Neural crest cell (in vitro differentiated cells): ENCODE data around the gene SORCS3. TPM values are rescaled to one million over a fixed set of nuclear protein-coding genes. Genes with fewer than 3 reads are reported as not detected.

Experiments
- DNase-seq: peaks from one replicate; pipeline ENCODE4 v3.0.0; 2021; ENCODE audit warnings: low read depth, mixed read lengths, low spot score
- H3K27ac Mint-ChIP-seq: one replicate; pipeline ENCODE4 v1.8.0; 2021; ENCODE audit warnings: mild to moderate bottlenecking, mixed read lengths; ENCODE audit not compliant: unreplicated experiment
- H3K27me3 Mint-ChIP-seq: 2 replicates; pipeline ENCODE4 v1.8.0; 2021; ENCODE audit warnings: low read depth, mild to moderate bottlenecking, mixed read lengths
- H3K36me3 Mint-ChIP-seq: 2 replicates; pipeline ENCODE4 v1.8.0; 2021; ENCODE audit warnings: low read depth, mild to moderate bottlenecking, mixed read lengths
- H3K4me1 Mint-ChIP-seq: 2 replicates; pipeline ENCODE4 v1.8.0; 2021; ENCODE audit warnings: mixed read lengths
- H3K4me3 Mint-ChIP-seq: one replicate; pipeline ENCODE4 v1.8.0; 2021; ENCODE audit warnings: mild to moderate bottlenecking, mixed read lengths
- H3K9me3 Mint-ChIP-seq: 2 replicates; pipeline ENCODE4 v1.8.0; 2021; ENCODE audit warnings: mixed read lengths
- CTCF ChIP-seq: fragments of 200-600 bp; sonication (generic); conservative IDR thresholded peaks from 2 replicates; pipeline ENCODE4 v1.5.0; 2021; ENCODE audit warnings: antibody characterized with exemption, mild to moderate bottlenecking
- total RNA-seq: library from RNA; stranded (reverse); gene quantifications from 2 replicates; pipeline ENCODE4 v1.2.1, GENCODE V29; 2021

The SORCS3 gene
- total RNA-seq, 1 donor from 2014 or later: 3.3 TPM

- Mint-ChIP-seq H3K27ac (no peak overlapping the region), H3K4me3 (no peak overlapping the region), H3K36me3 (no peaks in the 10 kb centered on the region), H3K9me3 (no peaks in the 10 kb centered on the region), H3K4me1 (peaks cover 8% of the 10 kb centered on the region), H3K27me3 (peaks cover 5% of the 10 kb centered on the region)
- DNase-seq: no peak
- TF ChIP-seq CTCF: no peak
These were observed 504.6 kb downstream of the SORCS3 start for GRCh38 chr10:105145711-105146110.

GRCh38 chr10:105146436-105146835 is 505.3 kb downstream of the SORCS3 start:
- Mint-ChIP-seq H3K9me3 (no peaks in the 10 kb centered on the region), H3K4me1 (peaks cover 9% of the 10 kb centered on the region), H3K27me3 (peaks cover 5% of the 10 kb centered on the region), H3K27ac (no peak overlapping the region), H3K36me3 (no peaks in the 10 kb centered on the region), H3K4me3 (no peak overlapping the region)
- no peak for DNase-seq
- no peak for TF ChIP-seq CTCF

GRCh38 chr10:105148456-105148855 is 507.4 kb downstream of the SORCS3 start:
- no peaks in the 10 kb centered on the region for H3K9me3 Mint-ChIP-seq
- H3K27ac Mint-ChIP-seq: no peak overlapping the region
- no peak for DNase-seq
- no peak overlapping the region for H3K4me3 Mint-ChIP-seq
- H3K27me3 Mint-ChIP-seq: peaks cover 7% of the 10 kb centered on the region
- peaks cover 11% of the 10 kb centered on the region for H3K4me1 Mint-ChIP-seq
- no peaks in the 10 kb centered on the region for H3K36me3 Mint-ChIP-seq
- TF ChIP-seq CTCF: no peak

GRCh38 chr10:105148921-105149320 is 507.8 kb downstream of the SORCS3 start:
- TF ChIP-seq CTCF: no peak
- no peaks in the 10 kb centered on the region for H3K9me3 Mint-ChIP-seq
- DNase-seq: no peak
- no peak overlapping the region for H3K27ac Mint-ChIP-seq
- H3K4me1 Mint-ChIP-seq: peaks cover 11% of the 10 kb centered on the region
- no peak overlapping the region for H3K4me3 Mint-ChIP-seq
- peaks cover 8% of the 10 kb centered on the region for H3K27me3 Mint-ChIP-seq
- H3K36me3 Mint-ChIP-seq: no peaks in the 10 kb centered on the region

GRCh38 chr10:105149371-105149891 is 508.3 kb downstream of the SORCS3 start:
- Mint-ChIP-seq H3K4me1 (peaks cover 11% of the 10 kb centered on the region), H3K36me3 (no peaks in the 10 kb centered on the region), H3K4me3 (no peak overlapping the region), H3K27ac (no peak overlapping the region), H3K9me3 (no peaks in the 10 kb centered on the region), H3K27me3 (peaks cover 8% of the 10 kb centered on the region)
- no peak for DNase-seq
- TF ChIP-seq CTCF: no peak
